ENCODE data around the gene ENO4. TPM values are rescaled to one million over a fixed set of nuclear protein-coding genes. Genes with fewer than 3 reads are reported as not detected.

ENO4 gene
- total RNA-seq, 1 donor: not detected

- Histone ChIP-seq H3K27me3 (ENCODE audit: insufficient read depth, low read length) (peaks cover 3% of the 10 kb centered on the region), H3K4me3 (ENCODE audit: low read length) (no peak overlapping the region), H3K9me3 (ENCODE audit: low read depth, low read length) (no peaks in the 10 kb centered on the region), H3K4me1 (ENCODE audit: insufficient read depth, low read length) (no peaks in the 10 kb centered on the region)
These were observed 8.8 kb upstream of the ENO4 start for GRCh38 chr10:116840389-116841075.

GRCh38 chr10:116845823-116846222, 3.5 kb upstream of the ENO4 start:
- Histone ChIP-seq H3K27me3 (ENCODE audit: insufficient read depth, low read length) (peaks cover 39% of the 10 kb centered on the region), H3K4me1 (ENCODE audit: insufficient read depth, low read length) (no peaks in the 10 kb centered on the region), H3K9me3 (ENCODE audit: low read depth, low read length) (no peaks in the 10 kb centered on the region), H3K4me3 (ENCODE audit: low read length) (no peak overlapping the region)

DNA sequence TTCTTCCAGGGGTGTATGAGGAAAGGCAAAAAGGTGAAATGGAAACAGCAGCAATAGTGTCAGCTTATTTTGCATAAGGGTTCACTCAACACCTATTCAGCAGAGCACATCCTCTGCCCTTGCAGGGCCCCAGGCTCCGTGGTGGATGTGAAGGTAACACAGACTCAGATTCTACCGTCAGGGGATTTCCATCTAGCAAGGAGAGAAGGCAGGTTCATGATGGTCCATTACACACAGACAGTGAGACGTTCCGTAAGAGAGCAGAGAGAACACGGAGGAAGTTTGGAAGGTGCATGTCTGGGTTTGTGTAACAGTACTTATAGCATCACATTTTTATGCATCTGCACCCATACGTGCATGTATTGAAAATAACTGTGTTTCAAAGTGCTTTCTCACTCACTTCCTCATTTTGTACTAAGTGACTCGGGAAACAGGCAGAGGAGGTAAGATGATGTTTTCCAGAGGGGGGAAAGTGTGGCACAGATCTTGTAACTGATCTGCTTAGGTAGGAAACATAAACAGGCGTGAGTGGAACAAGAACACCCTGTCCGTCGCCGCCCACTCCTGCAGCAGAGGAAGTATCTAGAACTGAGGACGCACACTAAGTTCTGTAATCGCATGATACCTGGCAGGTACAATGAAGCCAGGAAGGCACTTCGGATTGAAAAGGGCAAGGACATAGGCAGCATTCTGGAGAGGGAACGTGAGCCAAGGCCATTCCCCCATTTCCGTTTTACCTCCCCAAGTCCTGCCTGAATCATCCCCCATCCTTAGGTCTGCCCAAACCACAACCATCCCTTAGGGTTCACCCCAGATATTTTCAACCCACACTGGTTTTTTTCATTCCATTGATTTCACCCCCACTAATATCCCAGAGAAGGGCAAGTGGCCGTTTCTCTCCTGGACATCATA, 1.0 kb upstream of the ENO4 start:
- Histone ChIP-seq H3K27me3 (ENCODE audit: insufficient read depth, low read length) (peaks cover 47% of the 10 kb centered on the region), H3K4me1 (ENCODE audit: insufficient read depth, low read length) (no peaks in the 10 kb centered on the region), H3K4me3 (ENCODE audit: low read length) (no peak overlapping the region), H3K9me3 (ENCODE audit: low read depth, low read length) (no peaks in the 10 kb centered on the region)

DNA sequence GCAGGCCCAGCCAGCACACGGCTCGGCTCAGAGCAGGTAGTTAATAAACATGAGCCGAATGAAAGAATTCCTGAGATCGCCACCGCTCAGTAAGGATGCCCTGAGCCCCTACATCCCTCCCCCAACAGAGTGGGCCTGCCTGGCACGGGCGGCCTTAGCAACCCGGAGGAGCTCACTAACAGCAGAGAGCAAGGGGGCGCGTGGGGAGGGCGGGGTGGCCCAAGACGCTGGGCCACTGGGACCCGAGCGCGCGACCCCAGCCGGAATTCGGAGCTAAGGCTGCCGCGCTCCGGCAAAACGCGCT, 403 bp upstream of the ENO4 start:
- Histone ChIP-seq H3K9me3 (ENCODE audit: low read depth, low read length) (no peaks in the 10 kb centered on the region), H3K27me3 (ENCODE audit: insufficient read depth, low read length) (peaks cover 47% of the 10 kb centered on the region), H3K4me3 (ENCODE audit: low read length) (peak overlapping the region; percentile 24), H3K4me1 (ENCODE audit: insufficient read depth, low read length) (no peaks in the 10 kb centered on the region)

GRCh38 chr10:116850058-116850611, 836 bp downstream of the ENO4 start:
- Histone ChIP-seq H3K4me3 (ENCODE audit: low read length) (no peak overlapping the region), H3K27me3 (ENCODE audit: insufficient read depth, low read length) (peaks cover 47% of the 10 kb centered on the region), H3K9me3 (ENCODE audit: low read depth, low read length) (no peaks in the 10 kb centered on the region), H3K4me1 (ENCODE audit: insufficient read depth, low read length) (no peaks in the 10 kb centered on the region)

GRCh38 chr10:116852246-116852645, 2.9 kb downstream of the ENO4 start:
- Histone ChIP-seq H3K4me1 (ENCODE audit: insufficient read depth, low read length) (no peaks in the 10 kb centered on the region), H3K9me3 (ENCODE audit: low read depth, low read length) (no peaks in the 10 kb centered on the region), H3K27me3 (ENCODE audit: insufficient read depth, low read length) (peaks cover 42% of the 10 kb centered on the region)

DNA sequence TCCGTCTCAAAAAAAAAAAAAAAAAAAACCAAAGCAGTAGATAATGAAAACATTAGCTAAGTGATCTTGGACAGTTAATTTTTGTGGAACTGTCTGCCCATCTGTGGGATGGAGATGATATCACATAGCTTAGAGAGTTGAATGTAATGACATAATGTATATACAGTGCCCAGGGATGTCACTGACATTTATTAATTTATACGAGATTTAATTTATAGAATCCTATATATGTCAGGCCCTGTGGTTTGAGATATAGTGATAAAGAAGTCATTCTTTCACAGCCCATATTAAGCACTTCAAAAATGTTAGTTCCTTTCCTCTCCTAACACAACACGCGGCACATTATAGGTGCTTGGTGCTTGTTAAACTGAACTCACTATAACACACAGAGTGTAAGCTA, 4.0 kb downstream of the ENO4 start:
- H3K27me3 ChIP-seq (ENCODE audit: insufficient read depth, low read length): peaks cover 33% of the 10 kb centered on the region
- H3K9me3 ChIP-seq (ENCODE audit: low read depth, low read length): no peaks in the 10 kb centered on the region
- no peaks in the 10 kb centered on the region for H3K4me1 ChIP-seq (ENCODE audit: insufficient read depth, low read length)
- no peak overlapping the region for H3K4me3 ChIP-seq (ENCODE audit: low read length)

More at GRCh38 chr10:116852246-116852645, 2.9 kb downstream of the ENO4 start:
- H3K4me3 ChIP-seq (ENCODE audit: low read length): no peak overlapping the region

- Histone ChIP-seq H3K4me1 (ENCODE audit: insufficient read depth, low read length) (no peaks in the 10 kb centered on the region), H3K9me3 (ENCODE audit: low read depth, low read length) (no peaks in the 10 kb centered on the region)
These were observed 4.4 kb downstream of the ENO4 start for GRCh38 chr10:116853701-116854100.

DNA sequence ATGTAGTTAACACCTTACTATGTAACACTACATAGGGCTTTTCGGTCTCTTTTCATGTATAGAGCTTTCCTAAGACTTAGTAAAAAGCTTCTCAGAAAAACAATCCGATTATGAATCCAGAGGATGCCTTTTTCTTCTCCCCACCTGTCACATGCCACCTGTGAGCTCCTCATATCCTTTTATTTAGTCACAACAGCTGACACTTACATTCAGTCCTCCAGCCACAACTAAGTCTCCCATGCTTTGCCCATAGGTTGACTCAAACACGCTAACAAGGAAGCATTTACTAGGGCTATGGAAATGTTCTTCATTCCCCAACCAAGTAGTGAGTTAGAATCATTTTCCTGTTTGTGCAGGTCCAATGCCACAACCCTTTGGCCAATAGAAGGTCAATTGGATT, 7.9 kb downstream of the ENO4 start:
- Histone ChIP-seq H3K4me1 (ENCODE audit: insufficient read depth, low read length) (no peaks in the 10 kb centered on the region), H3K9me3 (ENCODE audit: low read depth, low read length) (no peaks in the 10 kb centered on the region), H3K27me3 (ENCODE audit: insufficient read depth, low read length) (peaks cover 3% of the 10 kb centered on the region)

More at GRCh38 chr10:116853701-116854100, 4.4 kb downstream of the ENO4 start:
- Histone ChIP-seq H3K27me3 (ENCODE audit: insufficient read depth, low read length) (peaks cover 29% of the 10 kb centered on the region), H3K4me3 (ENCODE audit: low read length) (no peak overlapping the region)

DNA sequence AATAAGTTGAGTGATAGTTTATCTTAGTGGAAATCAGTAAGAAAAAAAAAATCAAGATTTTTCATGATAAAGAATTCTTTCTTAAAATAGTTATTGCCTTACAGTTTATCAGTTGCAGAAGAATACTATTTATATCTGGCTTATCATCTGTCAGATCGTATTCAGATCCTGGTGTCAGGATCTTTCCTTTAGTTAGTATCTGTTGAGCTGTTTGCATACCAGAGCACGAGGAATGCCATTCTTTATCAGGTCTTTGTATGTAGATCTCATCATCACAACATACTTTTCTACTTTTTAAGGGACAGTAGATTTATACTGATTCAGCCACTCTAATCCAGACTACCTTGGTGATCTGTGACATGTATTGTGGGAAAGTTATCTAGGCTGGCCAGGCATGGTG, 12.5 kb downstream of the ENO4 start:
- no peaks in the 10 kb centered on the region for H3K9me3 ChIP-seq (ENCODE audit: low read depth, low read length)
- H3K4me1 ChIP-seq (ENCODE audit: insufficient read depth, low read length): no peaks in the 10 kb centered on the region
- no peaks in the 10 kb centered on the region for H3K27me3 ChIP-seq (ENCODE audit: insufficient read depth, low read length)
- no peak overlapping the region for H3K4me3 ChIP-seq (ENCODE audit: low read length)

More for the DNA sequence above, 7.9 kb downstream of the ENO4 start:
- no peak overlapping the region for H3K4me3 ChIP-seq (ENCODE audit: low read length)

DNA sequence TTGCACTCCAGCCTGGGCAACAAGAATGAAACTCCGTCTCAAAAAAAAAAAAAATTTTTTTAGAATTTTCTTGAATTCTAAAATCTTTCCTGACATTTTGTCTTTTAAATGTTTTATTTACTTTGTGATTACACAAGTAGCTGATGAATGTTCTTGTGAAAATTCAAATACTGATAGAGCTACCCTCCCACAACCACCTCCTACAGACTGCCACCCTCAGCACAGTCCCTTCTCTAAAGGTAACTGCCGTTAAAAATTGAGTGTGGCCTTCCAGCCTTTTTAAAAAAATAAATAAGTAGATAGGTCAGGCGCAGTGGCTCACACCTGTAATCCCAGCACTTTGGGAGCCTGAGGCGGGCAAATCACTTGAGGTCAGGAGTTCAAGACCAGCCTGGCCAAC, 15.1 kb downstream of the ENO4 start:
- Histone ChIP-seq H3K4me1 (ENCODE audit: insufficient read depth, low read length) (no peaks in the 10 kb centered on the region), H3K4me3 (ENCODE audit: low read length) (no peak overlapping the region), H3K27me3 (ENCODE audit: insufficient read depth, low read length) (no peaks in the 10 kb centered on the region), H3K9me3 (ENCODE audit: low read depth, low read length) (no peaks in the 10 kb centered on the region)

- H3K9me3 ChIP-seq (ENCODE audit: low read depth, low read length): no peaks in the 10 kb centered on the region
- no peak overlapping the region for H3K4me3 ChIP-seq (ENCODE audit: low read length)
- H3K27me3 ChIP-seq (ENCODE audit: insufficient read depth, low read length): no peaks in the 10 kb centered on the region
- H3K4me1 ChIP-seq (ENCODE audit: insufficient read depth, low read length): no peaks in the 10 kb centered on the region
These were observed 16.8 kb downstream of the ENO4 start for GRCh38 chr10:116866066-116866465.

DNA sequence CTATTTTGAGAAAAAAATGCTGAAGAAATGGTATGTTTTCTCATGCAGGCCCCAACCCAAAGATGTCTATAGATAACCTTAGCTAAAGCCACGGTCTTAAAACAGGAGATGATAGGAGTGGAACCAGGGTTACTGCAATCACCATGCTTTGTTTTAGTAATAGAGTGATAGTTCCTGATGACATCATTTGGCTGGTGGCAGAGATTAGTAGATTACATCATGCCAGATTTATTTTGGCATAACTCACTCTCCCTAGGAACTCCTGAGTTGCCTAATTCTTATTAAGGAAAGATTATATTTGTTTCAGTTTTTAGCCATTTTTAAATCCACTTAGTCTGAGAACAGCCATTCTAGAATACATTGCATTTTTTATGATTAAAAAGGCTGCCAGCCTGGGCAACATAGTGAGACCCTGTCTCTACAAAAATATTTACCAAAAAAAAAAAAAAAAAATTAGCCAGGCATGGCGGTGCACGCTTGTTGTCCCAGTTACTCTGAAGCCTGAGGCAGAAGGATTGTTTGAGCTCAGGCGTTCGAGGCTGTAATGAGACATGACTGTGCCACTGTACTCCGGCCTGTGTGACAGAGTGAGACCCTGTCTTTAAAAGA, 17.8 kb downstream of the ENO4 start:
- Histone ChIP-seq H3K4me3 (ENCODE audit: low read length) (no peak overlapping the region), H3K27me3 (ENCODE audit: insufficient read depth, low read length) (no peaks in the 10 kb centered on the region), H3K9me3 (ENCODE audit: low read depth, low read length) (no peaks in the 10 kb centered on the region), H3K4me1 (ENCODE audit: insufficient read depth, low read length) (no peaks in the 10 kb centered on the region)

GRCh38 chr10:116868198-116868676, 18.9 kb downstream of the ENO4 start:
- Histone ChIP-seq H3K4me3 (ENCODE audit: low read length) (no peak overlapping the region), H3K27me3 (ENCODE audit: insufficient read depth, low read length) (no peaks in the 10 kb centered on the region), H3K9me3 (ENCODE audit: low read depth, low read length) (no peaks in the 10 kb centered on the region), H3K4me1 (ENCODE audit: insufficient read depth, low read length) (no peaks in the 10 kb centered on the region)

GRCh38 chr10:116868722-116869121, 19.4 kb downstream of the ENO4 start:
- no peaks in the 10 kb centered on the region for H3K4me1 ChIP-seq (ENCODE audit: insufficient read depth, low read length)
- no peak overlapping the region for H3K4me3 ChIP-seq (ENCODE audit: low read length)
- no peaks in the 10 kb centered on the region for H3K9me3 ChIP-seq (ENCODE audit: low read depth, low read length)
- no peaks in the 10 kb centered on the region for H3K27me3 ChIP-seq (ENCODE audit: insufficient read depth, low read length)

All from mononuclear cell (primary cell).